MM.1S (cell line): ENCODE data around the gene C19orf25.

ENCODE experiments used
- DNase-seq: peaks from one replicate; pipeline ENCODE4 v3.0.0-alpha.2; 2015
- H2AFZ ChIP-seq: fragments of 300-600 bp; sonication (generic); 2 replicates; pipeline ENCODE4 v1.6.0; 2016; ENCODE audit warnings: antibody characterized with exemption, low read length
- H3F3A ChIP-seq: fragments of 300-600 bp; sonication (generic); 2 replicates; pipeline ENCODE4 v1.6.1; 2016; ENCODE audit warnings: mild to moderate bottlenecking, antibody characterized with exemption, low read length, moderate library complexity, mixed read lengths; ENCODE audit not compliant: insufficient read depth
- H3K27ac ChIP-seq: fragments of 300-600 bp; sonication (generic); 2 replicates; pipeline ENCODE4 v1.5.1; 2016; ENCODE audit warnings: mild to moderate bottlenecking, low read length
- H3K27me3 ChIP-seq: fragments of 300-600 bp; sonication (generic); replicated peaks from 2 replicates; pipeline ENCODE4 v1.6.0; 2016; ENCODE audit warnings: low read length; ENCODE audit not compliant: insufficient read depth
- H3K36me3 ChIP-seq: fragments of 300-600 bp; sonication (generic); replicated peaks from 2 replicates; pipeline ENCODE4 v1.6.1; 2016; ENCODE audit warnings: mild to moderate bottlenecking, low read length, mixed read lengths; ENCODE audit not compliant: insufficient read depth
- H3K4me1 ChIP-seq: fragments of 300-600 bp; sonication (generic); 2 replicates; pipeline ENCODE4 v1.6.1; 2016; ENCODE audit warnings: low read length, mixed read lengths
- H3K4me2 ChIP-seq: fragments of 300-600 bp; sonication (generic); 2 replicates; pipeline ENCODE4 v1.6.0; 2016; ENCODE audit warnings: low read depth, low read length
- H3K4me3 ChIP-seq: fragments of 300-600 bp; sonication (generic); 2 replicates; pipeline ENCODE4 v1.5.1; 2016; ENCODE audit warnings: low read length, mixed read lengths
- H3K79me2 ChIP-seq: fragments of 300-600 bp; sonication (generic); 2 replicates; pipeline ENCODE4 v1.6.1; 2016; ENCODE audit warnings: mixed run types, low read length, mixed read lengths
- H3K9ac ChIP-seq: fragments of 300-600 bp; sonication (generic); 2 replicates; pipeline ENCODE4 v1.6.1; 2016; ENCODE audit warnings: low read length, mixed read lengths
- H3K9me2 ChIP-seq: fragments of 300-600 bp; sonication (generic); replicated peaks from 2 replicates; pipeline ENCODE4 v1.6.1; 2016; ENCODE audit warnings: mild to moderate bottlenecking, low read length, mixed read lengths; ENCODE audit not compliant: insufficient read depth
- H3K9me3 ChIP-seq: fragments of 300-600 bp; sonication (generic); replicated peaks from 2 replicates; pipeline ENCODE4 v1.6.1; 2016; ENCODE audit warnings: mild to moderate bottlenecking, low read length, mixed read lengths; ENCODE audit not compliant: insufficient read depth
- H4K20me1 ChIP-seq: fragments of 300-600 bp; sonication (generic); 2 replicates; pipeline ENCODE4 v1.6.1; 2016; ENCODE audit warnings: mild to moderate bottlenecking, low read length, moderate library complexity, mixed read lengths; ENCODE audit not compliant: insufficient read depth
- EZH2 ChIP-seq: fragments of 300-600 bp; sonication (generic); optimal IDR thresholded peaks from 2 replicates; pipeline ENCODE3; 2017; ENCODE audit warnings: low read depth, mild to moderate bottlenecking, antibody characterized with exemption, low read length, mixed read lengths
- EZH2phosphoT487 ChIP-seq: fragments of 300-600 bp; sonication (generic); IDR thresholded peaks from 2 replicates; pipeline ENCODE4 v1.6.1; 2018; ENCODE audit warnings: antibody characterized with exemption, low read length
- TF ChIP-seq, protein P1 (sequence below): fragments of 300-600 bp; sonication (generic); IDR thresholded peaks from 2 replicates; pipeline ENCODE4 v1.5.1; 2016; ENCODE audit warnings: antibody characterized with exemption, low read length, mixed read lengths

Gene C19orf25

DNA sequence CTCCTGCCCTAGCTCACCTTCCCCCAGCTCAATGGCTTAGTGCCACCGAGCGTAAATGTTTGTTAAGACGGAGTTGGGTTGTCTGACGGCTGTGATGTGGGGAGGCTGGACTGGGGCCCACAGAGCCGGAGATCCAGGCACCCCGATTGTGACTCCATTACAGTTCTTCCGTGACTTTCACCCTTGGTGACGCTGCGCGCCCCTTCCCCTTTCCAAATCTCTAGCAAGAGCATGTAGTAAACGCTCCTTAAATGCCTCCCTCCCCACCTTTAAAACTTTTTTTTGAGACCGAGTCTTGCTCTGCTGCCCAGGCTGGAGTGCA, 12.8 kb upstream of the C19orf25 start:
- Histone ChIP-seq H3K27ac (no peak overlapping the region), H3K4me2 (no peak overlapping the region), H3K36me3 (no peaks in the 10 kb centered on the region), H3K27me3 (peaks cover 84% of the 10 kb centered on the region), H3K9me2 (no peaks in the 10 kb centered on the region), H3K4me1 (peaks cover 10% of the 10 kb centered on the region), H3K79me2 (no peaks in the 10 kb centered on the region), H4K20me1 (no peaks in the 10 kb centered on the region), H3F3A (no peaks in the 10 kb centered on the region), H3K4me3 (no peak overlapping the region), H3K9me3 (no peaks in the 10 kb centered on the region), H2AFZ (no peak overlapping the region), H3K9ac (no peak overlapping the region)
- no peak for DNase-seq
- TF ChIP-seq EZH2: no peak
- no peak for TF ChIP-seq EZH2phosphoT487
- TF ChIP-seq, protein P1, sequence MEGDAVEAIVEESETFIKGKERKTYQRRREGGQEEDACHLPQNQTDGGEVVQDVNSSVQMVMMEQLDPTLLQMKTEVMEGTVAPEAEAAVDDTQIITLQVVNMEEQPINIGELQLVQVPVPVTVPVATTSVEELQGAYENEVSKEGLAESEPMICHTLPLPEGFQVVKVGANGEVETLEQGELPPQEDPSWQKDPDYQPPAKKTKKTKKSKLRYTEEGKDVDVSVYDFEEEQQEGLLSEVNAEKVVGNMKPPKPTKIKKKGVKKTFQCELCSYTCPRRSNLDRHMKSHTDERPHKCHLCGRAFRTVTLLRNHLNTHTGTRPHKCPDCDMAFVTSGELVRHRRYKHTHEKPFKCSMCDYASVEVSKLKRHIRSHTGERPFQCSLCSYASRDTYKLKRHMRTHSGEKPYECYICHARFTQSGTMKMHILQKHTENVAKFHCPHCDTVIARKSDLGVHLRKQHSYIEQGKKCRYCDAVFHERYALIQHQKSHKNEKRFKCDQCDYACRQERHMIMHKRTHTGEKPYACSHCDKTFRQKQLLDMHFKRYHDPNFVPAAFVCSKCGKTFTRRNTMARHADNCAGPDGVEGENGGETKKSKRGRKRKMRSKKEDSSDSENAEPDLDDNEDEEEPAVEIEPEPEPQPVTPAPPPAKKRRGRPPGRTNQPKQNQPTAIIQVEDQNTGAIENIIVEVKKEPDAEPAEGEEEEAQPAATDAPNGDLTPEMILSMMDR: no peak

- peak within 1 kb of the TSS; percentile 88 for H2AFZ ChIP-seq
- H3K4me3 ChIP-seq: peak within 1 kb of the TSS; percentile 72
- H3K9me3 ChIP-seq: no peaks in the 10 kb centered on the region
- no peak for TF ChIP-seq EZH2
- TF ChIP-seq, protein P1: no peak
- TF ChIP-seq EZH2phosphoT487: no peak
- H4K20me1 ChIP-seq: no peaks in the 10 kb centered on the region
- no peaks in the 10 kb centered on the region for H3K79me2 ChIP-seq
- H3K27me3 ChIP-seq: peaks cover 82% of the 10 kb centered on the region
- peak within 1 kb of the TSS; percentile 99 for H3K4me2 ChIP-seq
- H3K9me2 ChIP-seq: no peaks in the 10 kb centered on the region
- no peaks in the 10 kb centered on the region for H3F3A ChIP-seq
- H3K36me3 ChIP-seq: no peaks in the 10 kb centered on the region
- peak within 1 kb of the TSS; percentile 60 for H3K9ac ChIP-seq
- peaks cover 10% of the 10 kb centered on the region for H3K4me1 ChIP-seq
- H3K27ac ChIP-seq: peak within 1 kb of the TSS; percentile 51; the same call in 1 of the 2 replicates
- DNase-seq: no peak
Measured at GRCh38 chr19:1491114-1491848, 12.3 kb upstream of the C19orf25 start, which contains the start of gene REEP6. TSS of gene REEP6 (plus strand) at chr19:1491181. CDS start at chr19:1491270, 89 bp downstream.

- Histone ChIP-seq H3K4me2 (peak within 1 kb of the TSS; percentile 99), H4K20me1 (no peaks in the 10 kb centered on the region), H2AFZ (peak within 1 kb of the TSS; percentile 88), H3K27ac (peak within 1 kb of the TSS; percentile 51; the same call in 1 of the 2 replicates), H3K9me3 (no peaks in the 10 kb centered on the region), H3K36me3 (no peaks in the 10 kb centered on the region), H3K4me3 (peak within 1 kb of the TSS; percentile 72), H3K4me1 (peaks cover 10% of the 10 kb centered on the region), H3F3A (no peaks in the 10 kb centered on the region), H3K9me2 (no peaks in the 10 kb centered on the region), H3K27me3 (peaks cover 81% of the 10 kb centered on the region), H3K79me2 (no peaks in the 10 kb centered on the region), H3K9ac (peak within 1 kb of the TSS; percentile 60)
- TF ChIP-seq, protein P1: no peak
- no peak for TF ChIP-seq EZH2
- TF ChIP-seq EZH2phosphoT487: no peak
- DNase-seq: peak; percentile 98
Measured at GRCh38 chr19:1490311-1491113, 11.5 kb upstream of the C19orf25 start, which contains the start of gene PCSK4. TSS of gene PCSK4 (minus strand) at chr19:1490350. CDS start at chr19:1490346, 4 bp downstream.
